WTC11 (cell line): ENCODE data around the gene NSL1.

Source experiments
- IRF2 ChIP-seq: sonication (generic); formaldehyde crosslinking; IDR thresholded peaks from 2 replicates; pipeline ENCODE4 v1.8.0; 2022; ENCODE audit warnings: low read depth, missing genetic modification reagents, borderline replicate concordance
- JUN ChIP-seq: sonication (generic); formaldehyde crosslinking; IDR thresholded peaks from 2 replicates; pipeline ENCODE4 v1.8.0; 2023; ENCODE audit warnings: mild to moderate bottlenecking, missing genetic modification reagents
- ZNF416 ChIP-seq: fragments of 250-450 bp; sonication (Bioruptor Pico); IDR thresholded peaks from 2 replicates; pipeline ENCODE4 v1.9.0; 2021; ENCODE audit warnings: mild to moderate bottlenecking, inconsistent platforms
- TF ChIP-seq, protein P1 (sequence below): fragments of 200-600 bp; IDR thresholded peaks from 2 replicates; pipeline ENCODE4 v1.8.0; 2022; ENCODE audit warnings: antibody characterized with exemption

- TF ChIP-seq JUN, result no peak
- no peak for TF ChIP-seq IRF2
- TF ChIP-seq, protein P1, sequence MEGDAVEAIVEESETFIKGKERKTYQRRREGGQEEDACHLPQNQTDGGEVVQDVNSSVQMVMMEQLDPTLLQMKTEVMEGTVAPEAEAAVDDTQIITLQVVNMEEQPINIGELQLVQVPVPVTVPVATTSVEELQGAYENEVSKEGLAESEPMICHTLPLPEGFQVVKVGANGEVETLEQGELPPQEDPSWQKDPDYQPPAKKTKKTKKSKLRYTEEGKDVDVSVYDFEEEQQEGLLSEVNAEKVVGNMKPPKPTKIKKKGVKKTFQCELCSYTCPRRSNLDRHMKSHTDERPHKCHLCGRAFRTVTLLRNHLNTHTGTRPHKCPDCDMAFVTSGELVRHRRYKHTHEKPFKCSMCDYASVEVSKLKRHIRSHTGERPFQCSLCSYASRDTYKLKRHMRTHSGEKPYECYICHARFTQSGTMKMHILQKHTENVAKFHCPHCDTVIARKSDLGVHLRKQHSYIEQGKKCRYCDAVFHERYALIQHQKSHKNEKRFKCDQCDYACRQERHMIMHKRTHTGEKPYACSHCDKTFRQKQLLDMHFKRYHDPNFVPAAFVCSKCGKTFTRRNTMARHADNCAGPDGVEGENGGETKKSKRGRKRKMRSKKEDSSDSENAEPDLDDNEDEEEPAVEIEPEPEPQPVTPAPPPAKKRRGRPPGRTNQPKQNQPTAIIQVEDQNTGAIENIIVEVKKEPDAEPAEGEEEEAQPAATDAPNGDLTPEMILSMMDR, result no peak
- TF ChIP-seq ZNF416 (CRISPR knock-in tag), result no peak
These were observed 98.6 kb downstream of the NSL1 start for GRCh38 chr1:212692774-212693644.
